ENCODE results near the gene UBE2D4.
A peak's percentile ranks its signal among the peaks of the same experiment; 100 is the strongest.
"Not testable (repeated sequence)": the region's sequence is repeated elsewhere in the genome, so short reads cannot be mapped to it uniquely, and the experiment has no call there.

Gene UBE2D4

DNA sequence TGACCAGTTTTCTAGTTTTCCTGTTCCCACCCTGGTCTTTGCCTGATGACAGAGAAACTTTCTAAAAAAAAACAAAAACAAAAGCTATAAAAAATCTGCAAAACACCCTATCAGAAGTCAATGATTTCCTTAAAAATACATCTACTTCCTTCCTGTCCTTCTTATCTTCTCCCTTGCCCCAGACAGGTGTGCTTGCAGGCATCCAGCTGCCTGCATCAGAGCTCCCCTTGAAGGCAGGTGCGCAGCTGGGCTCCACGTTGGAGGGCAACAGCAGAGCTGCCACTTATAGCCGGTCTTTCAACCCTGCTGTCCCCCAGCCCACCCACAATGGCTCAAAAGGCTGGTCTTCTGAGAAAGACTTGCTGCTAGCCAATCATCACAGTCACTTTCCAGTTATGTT, 29.8 kb downstream of the UBE2D4 start:
- Histone ChIP-seq H3K36me3 (replicated peaks) (no peaks in the 10 kb centered on the region), H3K4me3 (ENCODE audit: low read depth, low read length) (no peak overlapping the region), H3K27ac (no peak overlapping the region), H3K27me3 (replicated peaks) (no peaks in the 10 kb centered on the region)
- DNase-seq = no peak
- in situ Hi-C loops (cut with HindIII; ENCODE audit: low pct_ligation_motif_present, low sequenced_read_pairs) = no loop called here
- TF ChIP-seq, protein P1, sequence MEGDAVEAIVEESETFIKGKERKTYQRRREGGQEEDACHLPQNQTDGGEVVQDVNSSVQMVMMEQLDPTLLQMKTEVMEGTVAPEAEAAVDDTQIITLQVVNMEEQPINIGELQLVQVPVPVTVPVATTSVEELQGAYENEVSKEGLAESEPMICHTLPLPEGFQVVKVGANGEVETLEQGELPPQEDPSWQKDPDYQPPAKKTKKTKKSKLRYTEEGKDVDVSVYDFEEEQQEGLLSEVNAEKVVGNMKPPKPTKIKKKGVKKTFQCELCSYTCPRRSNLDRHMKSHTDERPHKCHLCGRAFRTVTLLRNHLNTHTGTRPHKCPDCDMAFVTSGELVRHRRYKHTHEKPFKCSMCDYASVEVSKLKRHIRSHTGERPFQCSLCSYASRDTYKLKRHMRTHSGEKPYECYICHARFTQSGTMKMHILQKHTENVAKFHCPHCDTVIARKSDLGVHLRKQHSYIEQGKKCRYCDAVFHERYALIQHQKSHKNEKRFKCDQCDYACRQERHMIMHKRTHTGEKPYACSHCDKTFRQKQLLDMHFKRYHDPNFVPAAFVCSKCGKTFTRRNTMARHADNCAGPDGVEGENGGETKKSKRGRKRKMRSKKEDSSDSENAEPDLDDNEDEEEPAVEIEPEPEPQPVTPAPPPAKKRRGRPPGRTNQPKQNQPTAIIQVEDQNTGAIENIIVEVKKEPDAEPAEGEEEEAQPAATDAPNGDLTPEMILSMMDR (IDR thresholded peaks at IDR 0.05; ENCODE audit: low read depth, low read length, missing control alignments) = no peak

DNA sequence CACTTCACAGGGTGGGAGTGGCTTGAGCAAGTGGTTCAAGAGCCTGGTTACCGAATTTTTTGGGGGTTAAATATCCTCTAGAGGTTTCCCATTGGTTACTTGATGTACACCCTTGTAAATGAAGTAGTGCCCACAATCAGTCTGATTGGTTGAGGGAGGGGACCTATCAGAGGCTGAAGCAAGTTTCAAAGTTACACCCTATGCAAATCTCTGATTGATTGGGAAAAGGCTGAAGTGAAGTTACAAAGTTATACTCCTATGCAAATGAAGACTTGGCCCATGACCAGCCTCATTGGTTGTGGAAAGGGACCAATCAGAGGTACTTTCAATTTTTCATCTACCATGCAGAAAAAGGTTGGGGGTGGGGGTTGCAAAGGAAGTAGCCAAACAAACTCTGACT, 34.7 kb downstream of the UBE2D4 start:
- H3K4me3 ChIP-seq (ENCODE audit: low read depth, low read length) = no peak overlapping the region
- no peaks in the 10 kb centered on the region for H3K36me3 ChIP-seq (replicated peaks)
- no peak overlapping the region for H3K27ac ChIP-seq
- DNase-seq = no peak
- TF ChIP-seq, protein P1 (IDR thresholded peaks at IDR 0.05; ENCODE audit: low read depth, low read length, missing control alignments) = no peak
- in situ Hi-C loops (cut with HindIII; ENCODE audit: low pct_ligation_motif_present, low sequenced_read_pairs) = no loop called here
- no peaks in the 10 kb centered on the region for H3K27me3 ChIP-seq (replicated peaks)

DNA sequence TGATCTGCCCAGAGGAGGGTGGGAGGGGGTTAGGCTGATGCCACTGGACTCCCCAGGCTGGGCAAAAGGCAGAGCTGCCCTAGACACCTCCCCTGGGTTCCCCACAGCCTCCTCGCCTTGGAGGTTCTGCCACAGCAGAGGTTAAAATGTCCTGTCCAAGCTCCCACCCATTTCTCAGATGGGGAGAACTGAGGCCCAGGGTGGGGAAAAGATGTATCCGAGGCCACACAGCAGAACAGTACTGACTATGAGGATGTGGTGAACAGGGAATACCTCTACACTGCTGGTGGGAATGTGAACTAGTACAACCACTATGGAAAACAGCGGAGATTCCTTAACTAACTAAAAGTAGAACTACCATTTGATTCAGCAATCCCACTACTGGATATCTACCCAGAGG, 40.2 kb downstream of the UBE2D4 start:
- in situ Hi-C loops (cut with HindIII; ENCODE audit: low pct_ligation_motif_present, low sequenced_read_pairs); DNase-seq; H3K27ac ChIP-seq; H3K27me3 ChIP-seq (replicated peaks); H3K36me3 ChIP-seq (replicated peaks); H3K4me3 ChIP-seq (ENCODE audit: low read depth, low read length): not testable (repeated sequence)

DNA sequence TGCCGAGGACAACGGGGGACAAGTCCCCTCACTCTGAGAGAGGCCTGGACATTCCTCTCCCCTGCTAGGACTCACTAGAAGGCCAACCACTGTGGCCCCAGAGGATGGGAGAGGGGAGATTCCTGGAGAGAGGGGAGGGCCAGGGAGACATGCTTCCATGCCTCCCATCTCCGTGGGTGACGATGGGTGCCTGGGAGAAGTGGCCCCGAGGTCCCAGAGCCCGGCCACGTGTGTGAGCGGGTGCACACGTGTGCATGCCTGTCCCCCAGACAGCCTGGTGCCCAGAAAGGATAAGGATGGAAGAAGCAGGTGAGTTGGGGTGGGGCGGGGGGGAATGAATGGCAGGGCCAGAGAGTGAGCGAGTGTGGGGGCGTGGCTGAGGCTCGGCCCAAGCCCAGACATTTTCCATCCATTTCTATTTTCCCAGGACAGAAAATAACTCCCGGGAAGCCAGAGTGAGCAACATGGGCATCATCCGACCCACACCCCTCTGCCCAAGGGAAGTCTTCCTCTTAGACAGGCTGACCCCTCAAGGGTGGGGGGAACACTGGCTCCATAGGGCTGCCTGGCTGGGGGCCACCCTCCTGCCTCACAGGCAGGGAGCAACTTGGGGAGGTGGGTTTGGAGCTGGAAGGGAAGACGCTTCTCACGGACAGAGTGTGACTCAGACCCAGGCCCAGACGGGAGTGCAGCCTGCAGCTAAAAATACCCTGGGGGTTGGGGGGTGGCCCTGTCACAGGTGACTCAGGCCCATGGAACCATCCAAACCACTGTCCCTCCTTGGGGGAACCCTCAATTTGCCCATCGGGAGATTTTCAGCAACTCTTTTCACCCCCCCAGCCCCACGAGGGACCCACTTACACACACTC, 42.2 kb downstream of the UBE2D4 start:
- H3K27ac ChIP-seq; H3K36me3 ChIP-seq (replicated peaks); H3K4me3 ChIP-seq (ENCODE audit: low read depth, low read length); in situ Hi-C loops (cut with HindIII; ENCODE audit: low pct_ligation_motif_present, low sequenced_read_pairs); H3K27me3 ChIP-seq (replicated peaks): not testable (repeated sequence)
- peak; percentile 21 for DNase-seq

DNA sequence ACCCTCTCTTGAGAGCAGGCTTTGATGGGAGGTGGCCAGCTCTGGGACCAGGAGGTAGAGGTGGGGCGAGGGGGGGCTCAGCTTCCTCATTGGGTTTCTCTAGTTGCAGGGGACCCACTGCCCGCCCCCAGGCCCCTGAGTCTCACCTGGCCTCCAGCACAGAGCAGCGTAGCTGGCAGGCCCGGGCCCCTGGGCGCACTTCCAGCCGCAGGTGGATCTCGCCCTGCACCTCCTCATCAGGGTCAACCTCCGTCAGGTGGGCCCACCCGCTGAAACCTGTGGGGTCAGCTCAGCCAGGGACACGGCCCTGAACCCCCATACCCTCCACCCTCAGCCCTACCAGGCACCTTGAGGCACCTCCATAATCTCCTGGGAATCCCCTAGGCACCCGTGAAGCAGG, 43.4 kb downstream of the UBE2D4 start:
- H3K4me3 ChIP-seq (ENCODE audit: low read depth, low read length); H3K27me3 ChIP-seq (replicated peaks); DNase-seq; in situ Hi-C loops (cut with HindIII; ENCODE audit: low pct_ligation_motif_present, low sequenced_read_pairs); H3K36me3 ChIP-seq (replicated peaks); H3K27ac ChIP-seq: not testable (repeated sequence)

DNA sequence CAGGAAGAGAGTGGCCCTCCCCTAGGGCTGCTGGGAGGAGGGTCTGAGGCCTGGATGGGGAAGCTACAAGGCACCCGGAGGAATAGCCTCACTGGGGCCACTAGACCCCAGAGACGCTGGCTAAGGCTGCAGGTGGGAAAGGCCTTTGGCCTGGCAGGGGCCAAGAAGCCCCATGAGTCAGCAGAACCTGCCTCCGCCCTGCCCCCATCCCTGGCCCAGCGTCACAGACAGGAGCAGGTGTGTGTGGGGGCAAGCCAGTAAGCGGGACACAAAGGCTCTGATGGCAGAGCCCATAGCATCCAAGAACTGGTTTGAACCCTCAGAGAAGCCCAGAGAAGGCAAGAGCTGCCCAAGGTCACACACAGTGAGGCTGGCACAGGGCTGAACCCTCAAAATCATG, 44.5 kb downstream of the UBE2D4 start:
- in situ Hi-C loops (cut with HindIII; ENCODE audit: low pct_ligation_motif_present, low sequenced_read_pairs); H3K27me3 ChIP-seq (replicated peaks): not testable (repeated sequence)

DNA sequence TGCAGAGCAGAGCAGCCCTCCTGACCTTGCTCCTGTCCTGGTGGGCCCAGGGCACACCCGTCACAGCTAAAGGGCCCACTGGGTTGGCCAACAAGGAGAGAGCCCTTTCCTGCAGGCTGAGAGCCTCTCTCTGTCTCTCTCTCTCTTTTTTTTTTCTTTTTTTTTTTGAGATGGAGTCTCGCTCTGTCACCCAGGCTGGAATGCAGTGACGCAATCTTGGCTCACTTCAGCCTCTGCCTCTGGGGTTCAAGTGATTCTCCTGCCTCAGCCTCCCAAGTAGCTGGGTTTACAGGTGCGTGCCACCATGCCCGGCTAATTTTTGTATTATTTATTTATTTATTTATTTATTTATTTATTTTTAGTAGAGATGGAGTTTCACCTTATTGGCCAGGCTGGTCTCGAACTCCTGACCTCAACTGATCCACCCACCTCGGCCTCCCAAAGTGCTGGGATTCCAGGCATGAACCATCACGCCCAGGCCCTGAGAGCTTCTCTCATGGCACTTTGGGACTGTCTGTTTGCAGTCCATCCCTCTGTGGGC, 47.9 kb downstream of the UBE2D4 start:
- DNase-seq; H3K36me3 ChIP-seq (replicated peaks); H3K27me3 ChIP-seq (replicated peaks); in situ Hi-C loops (cut with HindIII; ENCODE audit: low pct_ligation_motif_present, low sequenced_read_pairs); H3K27ac ChIP-seq; H3K4me3 ChIP-seq (ENCODE audit: low read depth, low read length): not testable (repeated sequence)

More for the DNA sequence above, 44.5 kb downstream of the UBE2D4 start:
- H3K36me3 ChIP-seq (replicated peaks); H3K27ac ChIP-seq; H3K4me3 ChIP-seq (ENCODE audit: low read depth, low read length); DNase-seq: not testable (repeated sequence)

DNA sequence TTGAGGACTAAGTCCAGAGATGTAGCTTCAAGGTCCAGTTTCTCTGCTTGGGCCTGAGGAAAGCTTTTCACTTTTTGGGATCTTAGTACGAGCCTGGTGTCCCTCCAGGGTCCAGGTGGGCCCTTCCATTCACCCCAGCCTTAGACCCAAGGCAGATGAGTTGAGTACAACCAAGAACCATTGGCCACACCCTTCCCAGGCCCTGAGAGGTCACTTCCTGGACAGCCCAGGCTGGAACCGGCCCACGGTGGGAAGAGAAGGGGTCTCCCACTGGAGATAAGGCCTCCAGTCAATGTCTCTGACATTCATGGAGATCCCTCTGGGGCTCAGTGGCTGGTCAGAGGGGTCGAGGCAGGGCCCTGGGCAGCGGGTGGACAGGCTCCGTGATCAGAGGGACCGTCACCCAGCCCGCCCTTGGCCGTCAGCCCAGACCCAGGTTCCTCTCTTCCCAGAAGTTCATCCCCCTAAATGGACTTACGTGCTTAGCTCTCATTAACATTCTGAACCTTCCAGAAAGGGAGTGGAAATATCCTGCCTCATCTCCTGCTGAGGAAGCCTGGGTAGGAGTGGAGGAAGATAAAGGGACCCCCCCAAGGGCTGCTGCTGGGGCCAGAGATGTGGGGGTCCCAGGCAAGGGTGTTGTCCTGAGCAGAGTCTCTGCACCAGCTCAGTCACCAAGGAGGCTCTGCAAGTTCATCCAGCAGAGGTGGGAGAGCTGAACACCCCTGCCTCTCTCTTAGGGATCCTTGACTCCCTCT, 48.7 kb downstream of the UBE2D4 start:
- H3K27me3 ChIP-seq (replicated peaks); H3K36me3 ChIP-seq (replicated peaks); H3K4me3 ChIP-seq (ENCODE audit: low read depth, low read length); in situ Hi-C loops (cut with HindIII; ENCODE audit: low pct_ligation_motif_present, low sequenced_read_pairs); H3K27ac ChIP-seq; DNase-seq: not testable (repeated sequence)
